SJSA1 (cell line): ENCODE results near the gene ACOT11. TPM values are rescaled to one million over a fixed set of nuclear protein-coding genes. Genes with fewer than 3 reads are reported as not detected.

ENCODE experiments used
- DNase-seq, 2 experiments: peaks; one replicate each; pipeline ENCODE4 v3.0.0-alpha.2; 2015 to 2020; ENCODE audit warnings: low spot score in 2 of 2, low read depth in 1 of 2
- H3K27ac ChIP-seq: fragments of 250-450 bp; sonication (Bioruptor Pico); 2 replicates; pipeline ENCODE4 v1.5.1; 2020; ENCODE audit warnings: mild to moderate bottlenecking, moderate library complexity
- H3K27me3 ChIP-seq: fragments of 250-450 bp; sonication (Bioruptor Pico); replicated peaks from 2 replicates; pipeline ENCODE4 v1.5.1; 2020; ENCODE audit warnings: mild to moderate bottlenecking, moderate library complexity
- H3K36me3 ChIP-seq: fragments of 250-450 bp; sonication (Bioruptor Pico); 2 replicates; pipeline ENCODE4 v1.5.1; 2020; ENCODE audit warnings: mild to moderate bottlenecking
- H3K4me1 ChIP-seq: fragments of 250-450 bp; sonication (Bioruptor Pico); replicated peaks from 2 replicates; pipeline ENCODE4 v1.6.1; 2021; ENCODE audit warnings: mild to moderate bottlenecking
- H3K4me3 ChIP-seq: fragments of 250-450 bp; sonication (Bioruptor Pico); 2 replicates; pipeline ENCODE4 v1.5.1; 2020; ENCODE audit warnings: mild to moderate bottlenecking
- H3K9me3 ChIP-seq: fragments of 250-450 bp; sonication (Bioruptor Pico); replicated peaks from 2 replicates; pipeline ENCODE4 v1.5.1; 2020; ENCODE audit warnings: mild to moderate bottlenecking
- total RNA-seq: library from RNA; depleted of rRNA; stranded (reverse); fragments of >200 nt; shearing (Covaris generic); gene quantifications from 2 replicates; pipeline ENCODE4 v1.2.3, GENCODE V29; 2014

Gene ACOT11
- total RNA-seq, 1 experiment from 2014 or later = 1.3 TPM

DNA sequence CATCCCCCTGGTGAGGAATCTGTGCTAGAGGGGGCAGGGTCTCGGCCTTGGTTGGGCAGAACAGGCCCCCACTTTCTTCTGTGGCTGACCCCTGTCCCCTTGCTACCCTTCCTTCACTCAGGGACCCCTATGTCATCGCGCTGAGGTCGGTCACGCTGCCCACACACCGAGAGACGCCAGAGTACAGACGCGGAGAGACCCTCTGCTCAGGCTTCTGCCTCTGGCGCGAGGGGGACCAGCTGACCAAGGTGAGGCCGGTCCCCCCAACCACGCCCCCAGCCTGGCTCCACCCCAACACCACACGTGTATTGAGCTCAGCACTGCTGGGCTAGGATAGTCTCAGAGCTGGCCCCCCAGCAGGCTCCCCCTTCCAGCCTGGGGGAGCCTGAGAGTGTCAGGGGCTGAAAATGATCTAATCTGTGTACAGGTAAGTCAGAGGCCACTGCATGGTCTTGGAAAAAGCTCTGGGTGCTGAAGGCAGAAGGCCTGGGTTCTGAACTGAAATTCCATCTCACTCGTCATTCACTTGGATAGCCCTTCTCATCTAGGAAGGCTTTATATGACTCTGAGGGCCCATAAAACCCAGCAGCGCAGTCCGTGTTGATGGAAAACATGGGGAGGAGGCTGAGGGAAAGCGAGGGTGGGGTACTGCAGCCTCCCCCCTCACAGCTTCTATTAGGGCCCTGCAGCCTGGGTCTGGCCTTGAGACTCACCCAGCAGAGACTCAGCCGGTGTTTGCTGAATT is 60.0 kb downstream of the ACOT11 start:
- Histone ChIP-seq H3K27me3 (no peaks in the 10 kb centered on the region), H3K9me3 (no peaks in the 10 kb centered on the region), H3K36me3 (no peaks in the 10 kb centered on the region), H3K27ac (no peak overlapping the region), H3K4me3 (no peak overlapping the region), H3K4me1 (no peaks in the 10 kb centered on the region)
- DNase-seq = no peak

DNA sequence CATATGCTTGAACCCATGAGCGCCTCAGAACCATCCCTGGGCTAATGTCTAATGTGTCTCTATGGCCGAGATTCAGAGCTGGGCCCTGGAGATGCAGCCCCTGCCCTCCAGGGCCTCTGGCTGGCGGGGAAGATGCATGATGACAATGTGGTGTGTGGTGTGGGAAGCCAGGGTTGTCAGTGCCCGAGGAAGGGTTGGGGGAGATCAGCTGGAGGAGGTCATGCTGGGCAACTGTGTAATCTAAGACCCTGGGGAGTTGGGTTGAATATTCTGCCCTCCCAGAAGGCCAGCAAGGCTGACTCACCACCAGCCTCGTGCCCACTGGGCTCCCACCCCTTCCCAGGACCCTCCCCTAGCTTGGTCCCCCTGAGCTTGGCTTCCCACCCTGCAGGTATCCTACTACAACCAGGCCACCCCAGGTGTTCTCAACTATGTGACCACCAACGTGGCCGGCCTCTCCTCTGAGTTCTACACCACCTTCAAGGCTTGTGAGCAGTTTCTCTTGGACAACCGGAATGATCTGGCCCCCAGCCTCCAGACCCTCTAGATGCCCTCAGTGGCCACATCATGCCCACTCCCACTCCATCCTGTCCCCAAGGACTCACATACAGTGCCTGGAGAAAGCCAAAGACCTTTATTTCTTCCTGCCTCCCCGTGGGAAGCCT is 60.7 kb downstream of the ACOT11 start:
- H3K27me3 ChIP-seq = no peaks in the 10 kb centered on the region
- no peak overlapping the region for H3K27ac ChIP-seq
- H3K4me3 ChIP-seq = no peak overlapping the region
- no peak for DNase-seq
- H3K4me1 ChIP-seq = no peaks in the 10 kb centered on the region
- no peaks in the 10 kb centered on the region for H3K36me3 ChIP-seq
- no peaks in the 10 kb centered on the region for H3K9me3 ChIP-seq

DNA sequence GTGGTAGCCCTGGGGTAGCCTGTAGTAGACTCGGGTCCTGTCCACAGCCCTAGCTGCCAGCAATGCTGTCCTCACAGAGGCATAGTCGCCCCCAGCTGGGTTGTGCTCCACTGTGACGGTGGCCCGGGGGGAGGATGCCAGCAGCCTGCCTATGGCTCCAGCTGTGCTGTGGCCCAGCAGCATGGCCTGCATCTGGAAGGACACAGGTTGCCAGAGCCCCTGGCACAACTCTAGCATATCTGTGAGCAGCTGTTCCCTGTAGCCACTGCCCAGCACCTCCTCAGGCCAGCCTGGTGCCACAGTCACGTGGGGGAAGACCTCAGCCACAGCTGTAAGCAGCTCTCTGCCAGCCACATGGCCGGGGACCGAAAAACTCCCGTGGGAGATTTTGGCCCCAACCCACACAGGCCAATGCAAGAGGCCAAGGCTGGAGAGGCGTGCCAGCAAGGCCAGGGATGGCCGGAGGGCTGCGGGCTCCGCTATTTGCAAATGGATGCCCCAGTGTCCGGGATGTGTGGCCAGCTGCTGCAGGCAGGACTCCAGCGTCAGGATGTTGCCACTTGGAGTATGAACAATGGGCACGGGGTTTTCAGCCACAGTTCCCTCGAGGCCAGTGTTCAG is 61.4 kb downstream of the ACOT11 start:
- no peak for DNase-seq
- H3K4me3 ChIP-seq = no peak overlapping the region
- no peaks in the 10 kb centered on the region for H3K36me3 ChIP-seq
- no peak overlapping the region for H3K27ac ChIP-seq
- no peaks in the 10 kb centered on the region for H3K4me1 ChIP-seq
- no peaks in the 10 kb centered on the region for H3K27me3 ChIP-seq
- H3K9me3 ChIP-seq = no peaks in the 10 kb centered on the region

DNA sequence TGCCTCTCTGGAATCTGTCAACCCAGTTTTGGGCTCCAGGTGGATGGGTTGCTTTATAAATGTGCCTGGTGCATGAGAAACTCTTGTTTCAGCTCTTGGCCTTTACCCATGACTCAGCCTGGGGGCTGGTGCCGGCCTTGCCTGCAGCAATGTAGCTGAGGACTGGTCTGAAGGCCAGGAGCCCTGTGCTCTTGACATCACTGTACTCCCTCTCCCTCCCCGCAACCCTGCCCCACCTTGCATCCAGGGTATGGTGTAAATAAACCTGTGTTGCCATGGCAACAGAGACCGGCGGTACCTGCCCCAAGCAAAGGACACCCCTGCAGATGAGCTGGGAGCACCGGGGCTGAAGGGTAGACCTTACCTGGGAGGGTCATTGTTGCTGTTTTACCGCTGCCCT is 62.0 kb downstream of the ACOT11 start:
- Histone ChIP-seq H3K4me3 (no peak overlapping the region), H3K36me3 (no peaks in the 10 kb centered on the region), H3K9me3 (no peaks in the 10 kb centered on the region), H3K27me3 (no peaks in the 10 kb centered on the region), H3K4me1 (no peaks in the 10 kb centered on the region), H3K27ac (no peak overlapping the region)
- no peak for DNase-seq

DNA sequence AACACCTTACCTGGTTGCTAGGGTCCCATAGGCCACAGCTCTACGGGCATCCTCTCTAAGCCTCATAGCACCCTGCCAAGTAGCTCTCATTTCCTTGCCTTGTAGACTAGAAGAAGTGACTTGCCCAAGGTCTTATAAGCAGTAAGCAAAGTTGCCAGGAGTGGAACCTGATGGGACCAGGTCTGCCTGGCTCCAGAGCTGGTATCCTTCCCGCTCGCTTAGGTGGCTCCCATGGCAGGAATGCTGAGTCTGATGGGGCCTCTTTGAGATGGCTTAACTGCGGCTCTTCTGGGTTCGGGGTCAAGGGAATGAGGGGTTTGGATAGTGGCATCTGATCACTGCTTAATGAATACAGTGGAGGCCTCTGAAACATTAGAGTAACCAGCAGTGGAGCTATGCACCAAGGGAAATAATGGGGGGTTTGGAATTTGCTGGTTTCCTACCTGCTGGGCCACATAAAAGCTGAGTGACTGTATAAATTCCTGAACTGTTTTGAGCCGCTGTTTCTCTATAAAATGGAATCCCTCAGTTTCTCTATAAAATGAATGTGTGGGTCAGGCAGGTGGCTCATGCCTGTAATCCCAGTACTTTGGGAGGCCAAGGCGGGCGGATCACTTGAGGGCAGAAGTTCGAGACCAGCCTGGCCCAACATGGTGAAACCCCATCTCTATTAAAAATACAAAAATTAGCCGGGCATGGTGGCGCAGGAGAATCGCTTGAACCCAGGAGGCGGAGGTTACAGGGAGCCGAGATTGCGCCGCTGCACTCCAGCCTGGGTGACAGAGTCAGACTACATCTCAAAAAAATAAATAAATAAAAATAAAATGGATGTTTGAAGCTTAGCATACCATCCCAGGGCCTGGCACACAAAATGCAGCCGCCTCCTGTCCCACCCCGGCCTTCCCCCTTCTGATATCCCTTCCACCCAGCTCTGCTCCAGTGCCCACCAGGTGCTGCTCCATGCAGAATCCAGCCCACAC is 62.9 kb downstream of the ACOT11 start:
- no peak for DNase-seq
- Histone ChIP-seq H3K27me3 (no peaks in the 10 kb centered on the region), H3K27ac (no peak overlapping the region), H3K9me3 (no peaks in the 10 kb centered on the region), H3K36me3 (no peaks in the 10 kb centered on the region), H3K4me1 (no peaks in the 10 kb centered on the region), H3K4me3 (no peak overlapping the region)

DNA sequence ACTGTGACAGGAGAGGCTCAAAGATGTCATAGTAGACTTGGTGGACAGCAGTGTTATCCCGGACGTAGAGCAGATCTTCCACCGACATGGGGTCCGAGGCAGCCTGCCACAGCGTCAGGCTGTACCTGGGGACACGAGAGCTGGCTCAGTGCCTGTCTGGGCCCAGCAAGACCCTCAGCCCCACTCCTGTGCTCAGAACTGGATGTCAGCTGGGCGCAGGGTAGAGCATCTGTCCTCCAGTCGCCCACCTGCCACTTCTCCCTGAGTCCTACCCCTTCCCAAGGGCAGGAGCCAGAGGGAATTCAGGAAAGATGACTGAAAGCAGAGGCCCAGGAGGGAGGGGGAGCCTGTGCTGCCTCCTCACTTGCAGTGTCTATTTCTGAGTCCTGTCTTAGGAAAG is 63.6 kb downstream of the ACOT11 start:
- no peak overlapping the region for H3K4me3 ChIP-seq
- no peak overlapping the region for H3K27ac ChIP-seq
- no peaks in the 10 kb centered on the region for H3K27me3 ChIP-seq
- no peaks in the 10 kb centered on the region for H3K36me3 ChIP-seq
- no peaks in the 10 kb centered on the region for H3K9me3 ChIP-seq
- DNase-seq = no peak
- no peaks in the 10 kb centered on the region for H3K4me1 ChIP-seq

DNA sequence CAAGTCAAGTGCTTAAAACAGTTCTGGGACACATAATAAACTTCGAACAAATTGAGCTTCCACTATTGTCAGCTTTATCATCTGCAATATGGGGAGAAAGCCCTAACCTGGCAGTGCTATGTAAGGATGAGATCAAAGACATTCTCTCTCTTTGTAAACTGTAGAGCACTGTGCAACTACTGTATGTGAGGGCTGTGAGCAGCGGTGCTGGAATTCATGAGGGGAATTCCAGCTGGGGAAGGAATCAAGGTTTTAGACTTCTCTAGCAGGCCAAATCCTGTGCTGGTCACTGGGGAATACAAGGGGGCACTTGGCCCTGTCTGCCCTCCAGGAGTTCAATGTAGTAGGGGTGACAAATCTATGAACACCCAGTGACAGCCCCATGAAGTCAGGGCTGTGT is 66.0 kb downstream of the ACOT11 start:
- Histone ChIP-seq H3K27ac (no peak overlapping the region), H3K36me3 (no peaks in the 10 kb centered on the region), H3K4me1 (no peaks in the 10 kb centered on the region), H3K27me3 (no peaks in the 10 kb centered on the region; the same call in 1 of the 2 replicates), H3K9me3 (no peaks in the 10 kb centered on the region), H3K4me3 (no peak overlapping the region)
- DNase-seq = no peak

DNA sequence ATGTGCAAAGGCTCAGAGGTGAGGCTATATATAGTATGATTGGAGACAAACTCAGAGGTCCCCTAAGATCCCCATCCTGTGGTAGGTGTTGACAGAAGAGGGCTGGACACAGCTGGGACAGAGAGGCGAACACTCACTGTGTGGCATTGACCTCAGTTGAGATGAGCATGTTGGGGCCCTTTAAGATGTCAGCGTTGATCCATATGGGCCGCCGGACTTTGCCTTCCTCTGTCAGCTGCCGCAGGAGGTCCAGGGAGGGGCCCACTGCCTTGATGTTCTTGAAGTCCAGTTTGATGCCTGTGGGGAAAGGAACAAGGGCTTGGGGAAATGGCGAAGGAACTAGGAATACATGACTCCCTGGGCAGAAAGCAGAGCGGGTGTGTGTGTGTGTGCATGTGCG is 66.5 kb downstream of the ACOT11 start:
- Histone ChIP-seq H3K4me1 (no peaks in the 10 kb centered on the region), H3K4me3 (no peak overlapping the region), H3K27ac (no peak overlapping the region), H3K36me3 (no peaks in the 10 kb centered on the region), H3K27me3 (no peaks in the 10 kb centered on the region; the same call in 1 of the 2 replicates), H3K9me3 (no peaks in the 10 kb centered on the region)
- no peak for DNase-seq

DNA sequence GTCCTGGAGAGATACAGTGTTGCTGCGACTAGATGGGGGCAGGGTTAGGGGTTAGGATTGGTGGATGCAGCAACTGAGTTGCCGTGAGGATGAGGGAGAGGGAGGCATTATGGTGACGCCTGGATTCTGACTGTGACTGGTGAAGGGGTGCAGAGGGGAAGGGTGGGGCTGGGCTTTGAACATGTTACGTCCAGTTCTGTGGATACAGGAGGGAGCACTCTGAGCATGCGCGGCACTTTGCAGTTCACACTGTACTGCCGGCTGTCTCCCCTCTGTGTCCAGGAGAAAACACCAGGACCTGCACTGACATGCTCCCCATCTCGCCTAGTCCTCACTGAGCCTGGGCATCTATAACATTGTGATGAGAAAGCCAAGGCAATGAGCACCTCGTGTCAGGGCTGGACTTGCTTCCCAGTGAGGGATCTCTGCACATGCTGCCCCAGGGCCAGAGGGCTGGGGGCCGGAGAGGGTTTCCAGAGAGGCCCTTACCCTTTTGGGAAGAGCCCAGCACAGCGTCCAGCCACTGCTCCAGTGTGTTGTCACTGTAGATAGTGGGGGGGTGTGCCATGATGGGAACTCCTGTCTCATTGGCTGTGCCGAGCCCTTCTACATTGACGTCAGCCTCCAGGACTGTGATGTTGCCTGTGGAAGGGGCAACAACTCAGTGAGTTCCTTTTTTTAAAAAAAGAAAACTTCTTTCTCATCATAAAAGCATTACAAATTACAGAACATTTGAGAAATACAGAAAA is 67.7 kb downstream of the ACOT11 start:
- H3K36me3 ChIP-seq = no peaks in the 10 kb centered on the region
- no peak overlapping the region for H3K4me3 ChIP-seq
- H3K9me3 ChIP-seq = no peaks in the 10 kb centered on the region
- no peaks in the 10 kb centered on the region for H3K4me1 ChIP-seq
- DNase-seq = no peak
- H3K27ac ChIP-seq = no peak overlapping the region
- no peaks in the 10 kb centered on the region; the same call in 1 of the 2 replicates for H3K27me3 ChIP-seq

DNA sequence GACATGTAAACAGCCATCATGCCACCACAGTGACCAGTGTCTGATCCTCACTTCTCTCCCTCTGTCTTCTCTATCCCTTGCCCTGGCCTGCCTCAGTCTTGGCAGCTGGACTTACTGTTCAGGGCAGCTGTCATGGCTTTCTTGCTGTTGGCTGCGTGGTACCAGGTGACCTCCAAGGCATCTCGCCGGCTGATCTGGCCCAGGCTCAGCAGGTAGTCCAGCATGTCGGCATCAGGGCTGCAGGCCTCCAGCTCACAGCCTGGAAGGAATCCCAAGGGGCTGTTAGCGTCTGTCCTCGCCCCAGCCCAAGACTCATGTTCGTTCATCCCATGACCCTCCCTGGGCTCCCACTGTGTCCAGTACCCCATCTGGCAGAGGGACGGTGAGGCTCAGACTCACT is 71.7 kb downstream of the ACOT11 start:
- H3K9me3 ChIP-seq = no peaks in the 10 kb centered on the region
- no peak for DNase-seq
- no peaks in the 10 kb centered on the region; the same call in 1 of the 2 replicates for H3K27me3 ChIP-seq
- no peak overlapping the region for H3K4me3 ChIP-seq
- H3K4me1 ChIP-seq = no peaks in the 10 kb centered on the region
- no peak overlapping the region for H3K27ac ChIP-seq
- H3K36me3 ChIP-seq = no peaks in the 10 kb centered on the region

DNA sequence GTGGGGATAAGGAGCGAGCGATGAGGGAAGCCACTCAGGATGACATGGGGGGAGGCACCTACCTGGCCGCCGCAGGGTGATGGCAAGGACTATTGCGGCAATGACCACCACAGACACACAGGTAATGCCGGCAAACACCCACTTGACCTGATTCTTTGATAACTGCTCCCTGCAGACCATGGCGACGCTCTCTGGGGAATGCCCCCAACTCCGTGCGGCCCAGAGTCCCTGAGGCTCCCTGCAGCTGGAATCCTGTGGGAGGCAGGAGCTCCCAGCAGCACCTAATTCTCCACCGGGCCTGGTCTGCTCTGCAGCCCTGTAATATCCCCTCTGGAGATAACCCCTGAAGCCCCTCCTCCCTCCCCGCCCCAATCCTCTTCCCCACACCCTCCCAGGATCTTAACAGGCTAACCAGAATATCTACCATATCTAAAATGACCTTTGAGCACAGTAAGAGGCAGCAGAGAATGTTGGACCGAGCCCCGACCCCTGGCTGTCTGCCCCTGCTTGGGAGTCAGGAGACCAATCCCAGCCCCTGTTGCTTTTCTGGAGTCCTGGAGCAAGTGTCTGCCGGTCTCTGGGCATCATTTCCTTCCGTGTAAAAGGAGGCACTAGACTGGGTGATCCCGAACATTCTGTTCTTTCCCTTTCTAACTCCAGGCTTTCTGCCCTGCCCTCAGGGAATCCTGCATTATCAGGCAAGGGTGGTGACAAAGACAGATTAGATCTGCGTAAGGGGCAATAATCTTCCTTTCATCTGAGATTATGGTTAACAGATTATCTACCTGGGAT is 75.4 kb downstream of the ACOT11 start, which contains the start of gene FAM151A:
FAM151A (minus strand) TSS at position 310 of the 792 bp plus-strand sequence; CDS start at position 180, 130 bp downstream.
- no peaks in the 10 kb centered on the region for H3K36me3 ChIP-seq
- H3K27me3 ChIP-seq = no peaks in the 10 kb centered on the region
- DNase-seq = no peak
- H3K9me3 ChIP-seq = no peaks in the 10 kb centered on the region
- H3K4me3 ChIP-seq = no peak within 1 kb of the TSS
- no peak within 1 kb of the TSS for H3K27ac ChIP-seq
- H3K4me1 ChIP-seq = no peaks in the 10 kb centered on the region
